Activated CD8-positive, alpha-beta memory T cell treated with anti-CD3 and anti-CD28 coated beads, Interleukin-2, amount 50 U/mL, for 4 hours (primary cell): ENCODE results near the gene F10.
"Not testable (repeated sequence)": the region's sequence is repeated elsewhere in the genome, so short reads cannot be mapped to it uniquely, and the experiment has no call there.

Experiments used
- DNase-seq: peaks from one replicate; pipeline ENCODE4 v3.0.0-alpha.2; 2020

Gene F10

DNA sequence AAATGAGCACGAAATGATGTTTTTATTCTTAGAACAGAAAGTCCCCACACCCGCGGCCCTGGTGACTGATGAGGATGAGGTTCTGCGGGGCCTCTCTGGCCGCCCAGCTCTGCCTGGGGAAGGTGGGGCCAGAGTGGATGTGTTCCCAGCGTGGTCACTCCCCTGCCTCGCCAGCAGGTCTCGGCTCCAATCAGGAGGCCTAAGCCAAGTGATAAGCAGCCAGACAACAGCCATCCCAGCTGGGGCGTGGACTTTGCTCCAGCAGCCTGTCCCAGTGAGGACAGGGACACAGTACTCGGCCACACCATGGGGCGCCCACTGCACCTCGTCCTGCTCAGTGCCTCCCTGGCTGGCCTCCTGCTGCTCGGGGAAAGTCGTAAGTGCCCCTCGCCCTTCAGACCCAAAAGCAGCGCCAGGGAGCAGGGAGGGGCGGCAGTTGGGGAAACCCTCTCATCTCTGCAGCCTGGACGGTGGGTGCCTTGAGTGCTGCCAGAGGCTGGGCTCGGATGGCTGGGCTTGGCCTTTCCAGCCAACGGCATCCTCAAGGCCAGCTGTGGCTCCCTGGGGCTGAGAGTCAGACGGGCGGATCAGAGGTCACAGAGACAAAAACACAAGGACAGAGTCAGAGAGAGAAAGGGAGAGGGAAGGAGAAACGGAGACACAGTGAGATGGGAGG is at the start of gene F10:
Gene F10, plus strand, starts transcription at position 250 of the 676 bp plus-strand sequence. Its CDS starts 57 bp downstream, at position 307.
- no peak for DNase-seq

DNA sequence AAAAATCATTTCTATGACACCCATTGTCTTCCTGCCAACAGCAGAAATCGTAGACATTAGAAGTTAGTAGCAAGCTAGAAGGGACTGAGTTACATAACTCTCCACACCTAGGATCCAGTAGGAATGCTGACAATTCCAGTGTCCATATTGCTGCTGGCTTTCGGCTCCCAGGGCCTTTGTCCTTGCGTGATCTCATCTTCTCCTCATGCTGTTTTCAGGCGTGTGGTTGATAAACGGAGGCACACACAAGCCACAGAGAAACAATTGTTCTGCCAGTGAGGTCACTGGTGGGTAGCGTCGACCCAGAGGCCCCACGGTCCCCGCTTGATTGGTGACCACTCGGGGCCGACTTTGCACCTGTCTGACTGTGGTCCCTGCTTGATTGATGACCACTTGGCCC is 48.7 kb upstream of the F10 start:
- DNase-seq = no peak

DNA sequence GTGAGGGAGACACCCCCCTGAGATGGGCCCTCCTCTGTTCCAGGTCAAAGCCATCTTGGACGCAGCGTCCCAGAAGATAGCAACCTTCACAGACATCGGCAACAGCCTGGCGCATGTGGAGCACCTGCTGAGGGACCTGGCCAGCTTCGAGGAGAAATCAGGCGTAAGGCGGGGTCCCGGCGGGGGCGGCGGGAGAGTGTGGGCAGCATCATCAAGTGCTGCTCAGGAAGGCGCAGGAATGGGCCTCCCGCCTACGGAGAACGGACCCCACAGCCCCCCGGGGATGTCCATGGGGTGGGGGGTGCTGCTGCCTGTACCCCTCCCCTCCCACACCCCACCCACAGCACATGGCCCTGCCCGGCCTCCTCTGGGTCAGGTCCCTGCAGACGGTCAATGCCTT is 48.2 kb upstream of the F10 start:
- no peak for DNase-seq

DNA sequence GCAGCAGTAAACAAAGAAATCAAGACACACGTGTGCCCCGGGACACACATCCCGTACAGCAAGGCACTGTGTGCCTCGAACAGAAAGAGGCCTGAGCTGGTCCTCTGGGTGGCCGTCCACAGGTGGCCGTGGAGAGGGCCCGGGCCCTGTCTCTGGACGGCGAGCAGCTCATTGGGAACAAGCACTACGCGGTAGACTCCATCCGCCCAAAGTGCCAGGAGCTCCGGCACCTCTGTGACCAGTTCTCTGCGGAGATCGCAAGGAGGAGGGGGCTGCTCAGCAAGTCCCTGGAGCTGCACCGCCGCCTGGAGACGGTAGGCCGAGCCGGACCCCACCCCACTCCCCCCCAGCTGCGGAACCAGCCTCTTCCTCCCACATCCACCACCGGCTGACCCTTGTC is 47.7 kb upstream of the F10 start:
- no peak for DNase-seq

DNA sequence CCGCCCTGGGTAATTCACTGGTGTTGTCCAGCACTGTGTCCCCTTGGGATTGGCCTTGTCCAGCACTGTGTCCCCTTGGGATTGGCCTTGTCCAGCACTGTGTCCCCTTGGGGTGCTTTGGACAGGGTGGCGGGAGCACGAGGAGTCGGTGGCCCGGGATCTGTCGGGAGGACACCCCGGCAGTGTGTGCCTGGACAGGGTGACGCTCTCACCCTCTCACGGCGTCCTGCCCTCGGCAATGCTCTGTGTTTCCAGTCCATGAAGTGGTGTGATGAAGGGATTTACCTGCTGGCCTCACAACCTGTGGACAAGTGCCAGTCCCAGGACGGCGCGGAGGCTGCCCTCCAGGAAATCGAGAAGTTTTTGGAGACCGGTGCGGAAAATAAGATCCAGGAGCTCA is 46.9 kb upstream of the F10 start:
- no peak for DNase-seq

DNA sequence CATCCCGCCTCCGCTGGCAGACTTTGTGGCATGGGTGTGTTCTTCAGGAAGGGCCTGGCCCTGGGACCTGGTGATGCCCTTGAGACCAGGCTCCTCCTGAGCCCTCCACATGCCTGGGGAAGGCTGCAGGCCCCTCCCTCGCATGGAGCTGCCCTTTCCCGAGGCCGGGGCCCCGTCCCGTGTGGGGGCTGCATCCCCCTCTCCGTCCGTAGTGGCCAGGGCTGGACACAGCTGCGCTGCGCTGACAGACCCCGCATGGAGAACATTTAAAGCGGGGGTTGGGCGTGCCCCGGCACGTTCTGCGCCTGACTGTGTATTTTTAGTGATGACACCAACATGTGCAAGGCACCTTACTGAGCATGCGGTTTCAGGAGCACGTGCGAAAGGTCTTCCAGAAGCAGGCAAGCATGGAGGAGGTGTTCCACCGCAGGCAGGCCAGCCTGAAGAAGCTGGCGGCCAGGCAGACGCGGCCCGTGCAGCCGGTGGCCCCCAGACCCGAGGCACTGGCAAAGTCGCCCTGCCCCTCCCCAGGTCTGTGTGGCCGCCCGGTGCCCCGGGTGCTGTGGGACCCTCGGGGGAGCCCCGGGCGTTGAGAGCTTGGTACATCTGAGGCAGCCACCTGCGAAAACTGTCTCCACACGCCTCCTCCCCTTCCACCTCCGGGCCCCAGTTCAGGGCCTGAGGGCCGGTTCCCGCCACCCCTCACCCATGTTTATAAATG is 45.8 kb upstream of the F10 start:
- no peak for DNase-seq

DNA sequence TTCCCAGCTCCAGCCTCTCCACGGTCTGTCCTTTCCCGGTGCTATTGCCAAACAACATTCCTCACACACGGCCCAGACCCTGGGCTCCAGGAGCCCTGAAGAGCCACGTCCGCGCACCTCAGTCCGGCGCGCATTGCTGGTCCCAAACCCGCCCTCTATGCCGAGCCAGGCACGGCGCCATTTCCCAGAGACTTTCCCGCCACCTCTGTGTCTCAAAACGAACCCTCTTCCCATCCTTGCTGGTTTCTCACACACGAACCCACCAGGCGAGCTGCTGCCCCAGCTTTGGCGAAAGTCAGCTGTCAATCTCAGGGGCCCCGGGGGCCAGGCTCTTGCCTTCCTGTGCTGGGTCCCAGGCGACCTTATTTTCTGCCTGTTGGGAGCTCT is 45.0 kb upstream of the F10 start:
- DNase-seq = no peak

DNA sequence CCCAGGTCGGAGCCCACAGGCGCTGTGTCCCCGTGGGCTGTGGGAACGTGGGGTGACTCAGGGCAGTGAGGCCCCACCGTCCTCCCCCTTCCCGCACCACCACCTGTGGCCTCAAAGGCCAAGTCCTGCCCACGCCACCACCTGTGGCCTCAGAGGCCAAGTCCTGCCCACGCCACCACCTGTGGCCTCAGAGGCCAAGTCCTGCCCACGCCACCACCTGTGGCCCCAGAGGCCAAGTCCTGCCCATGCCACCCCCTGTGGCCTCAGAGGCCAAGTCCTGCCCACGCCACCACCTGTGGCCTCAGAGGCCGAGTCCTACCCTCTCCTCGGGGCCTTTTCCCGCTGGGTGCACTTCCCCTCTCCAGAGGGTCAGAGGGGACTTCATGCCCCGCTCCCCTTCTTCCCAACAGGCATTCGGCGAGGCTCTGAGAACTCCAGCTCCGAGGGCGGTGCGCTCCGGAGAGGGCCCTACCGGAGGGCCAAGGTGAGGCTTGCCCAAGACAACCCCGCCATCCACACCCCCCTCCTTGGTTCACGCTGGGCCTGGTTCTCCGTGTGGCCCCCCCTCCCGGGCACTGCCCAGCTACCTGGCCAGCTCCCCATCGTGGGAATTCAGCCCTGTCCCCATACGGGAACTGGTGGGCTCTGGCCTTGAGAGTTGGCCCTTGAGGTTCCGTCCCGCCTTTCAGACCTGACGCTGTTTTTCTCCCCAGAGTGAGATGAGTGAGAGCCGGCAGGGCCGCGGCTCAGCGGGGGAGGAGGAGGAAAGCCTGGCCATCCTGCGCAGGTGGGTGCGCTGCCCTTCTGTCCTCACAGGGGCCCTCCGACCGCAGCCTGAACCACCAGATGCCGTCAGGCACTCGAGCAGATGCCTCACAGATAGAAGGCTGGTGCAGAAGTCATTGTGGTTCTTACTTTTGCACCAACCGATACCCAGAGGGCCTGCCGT is 44.4 kb upstream of the F10 start:
- DNase-seq = no peak

DNA sequence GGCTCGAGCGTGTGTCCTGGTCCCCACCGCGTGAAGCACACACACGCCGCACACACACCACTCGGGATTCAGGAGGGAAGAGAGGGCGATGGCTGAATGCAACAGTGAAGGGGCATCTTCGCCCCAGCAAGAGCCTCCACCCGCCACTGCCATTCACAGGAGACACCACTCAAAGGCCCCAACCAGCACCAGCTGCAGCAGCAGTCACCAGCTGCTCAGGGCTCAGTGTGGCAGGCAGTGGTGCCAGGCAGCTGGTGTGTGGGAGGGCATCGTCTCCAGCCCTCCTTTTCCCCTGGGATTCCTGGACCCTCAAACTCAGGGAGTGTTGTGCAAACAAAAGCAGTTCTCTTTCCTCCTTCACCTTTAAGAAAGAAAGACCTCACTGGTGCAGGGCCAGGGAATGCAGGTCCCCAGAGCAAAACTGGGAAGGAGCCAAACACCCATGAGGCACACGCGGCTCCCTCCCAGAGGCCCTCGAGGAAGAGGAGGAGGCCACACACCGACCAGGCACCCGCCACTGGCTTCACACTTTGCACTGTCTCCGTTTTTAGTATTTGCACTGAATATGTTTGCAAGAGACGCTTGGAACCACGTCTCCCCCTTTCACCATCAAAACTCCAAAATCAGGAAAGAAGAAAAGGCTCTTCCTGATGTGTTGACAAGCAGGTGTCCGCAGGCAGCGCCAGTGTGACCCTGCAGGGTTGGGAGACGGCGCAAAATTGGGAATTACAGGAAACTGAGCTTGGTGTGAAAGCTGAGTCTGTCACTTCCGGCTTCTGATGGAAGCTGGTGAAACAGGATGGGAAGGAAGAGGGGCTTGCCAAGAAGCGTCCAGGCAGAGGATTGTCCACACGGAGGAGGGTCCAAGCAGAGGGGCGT is 43.5 kb upstream of the F10 start:
- no peak for DNase-seq

DNA sequence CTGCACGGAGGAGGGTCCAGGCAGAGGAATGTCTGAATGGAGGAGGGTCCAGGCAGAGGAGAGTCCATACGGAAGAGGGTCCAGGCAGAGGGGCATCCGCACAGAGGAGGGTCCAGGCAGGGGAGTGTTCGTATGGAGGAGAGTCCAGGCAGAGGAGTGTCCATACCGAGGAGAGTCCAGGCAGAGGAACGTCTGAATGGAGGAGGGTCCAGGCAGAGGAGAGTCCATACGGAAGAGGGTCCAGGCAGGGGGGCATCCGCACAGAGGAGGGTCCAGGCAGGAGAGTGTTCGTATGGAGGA is 42.9 kb upstream of the F10 start:
- not testable (repeated sequence) for DNase-seq

DNA sequence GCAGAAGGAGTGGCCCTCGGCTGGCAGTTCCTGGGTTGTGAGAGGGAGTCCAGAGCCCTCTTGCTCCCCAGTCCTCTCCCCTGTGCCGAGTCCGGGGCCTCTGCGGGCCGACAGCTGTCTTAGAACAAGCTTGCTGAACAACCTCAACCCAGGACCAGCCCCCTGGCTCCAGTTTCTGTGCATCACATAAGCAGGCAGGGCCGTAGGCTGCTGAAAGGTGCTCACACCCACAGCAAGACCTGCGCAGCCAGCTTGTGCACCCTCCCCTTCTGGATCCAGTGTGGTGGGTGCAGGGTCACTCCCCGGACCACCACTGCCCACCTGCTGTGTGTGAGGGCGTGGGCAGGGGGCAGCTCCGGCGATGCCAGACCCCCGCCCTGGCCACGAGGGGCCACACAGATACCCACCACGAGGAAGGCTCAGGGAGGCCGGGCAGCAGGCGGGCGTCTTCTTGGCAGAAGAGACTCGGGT is 42.2 kb upstream of the F10 start:
- no peak for DNase-seq

DNA sequence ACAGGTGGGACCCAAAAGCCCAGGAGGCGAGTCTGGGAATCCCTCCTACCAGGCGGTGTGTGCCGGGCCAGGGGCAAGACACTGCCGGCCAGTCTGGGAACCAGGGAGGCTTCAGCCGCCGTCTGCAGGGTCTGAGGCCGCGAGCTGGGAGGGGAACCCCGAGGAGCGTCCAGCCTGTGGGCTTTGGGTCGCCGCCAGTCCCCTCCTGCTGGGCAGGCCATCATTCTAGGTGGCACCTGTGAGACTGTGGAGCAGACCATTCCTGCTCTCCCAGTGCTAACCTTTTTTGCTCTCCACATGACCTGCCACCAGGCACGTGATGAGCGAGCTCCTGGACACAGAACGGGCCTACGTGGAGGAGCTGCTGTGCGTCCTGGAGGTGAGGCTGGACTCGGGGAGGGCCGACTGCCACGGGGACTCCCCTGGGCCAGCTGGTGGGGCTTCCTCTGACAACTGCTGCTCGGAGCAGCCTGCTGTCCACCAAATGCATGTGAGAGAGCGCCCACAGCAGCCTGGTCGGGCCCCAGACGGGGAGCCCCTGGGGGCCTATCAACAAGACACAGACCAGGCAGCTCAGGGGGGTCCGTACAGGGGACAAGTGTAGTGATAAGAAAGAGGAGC is 41.6 kb upstream of the F10 start:
- DNase-seq = no peak

DNA sequence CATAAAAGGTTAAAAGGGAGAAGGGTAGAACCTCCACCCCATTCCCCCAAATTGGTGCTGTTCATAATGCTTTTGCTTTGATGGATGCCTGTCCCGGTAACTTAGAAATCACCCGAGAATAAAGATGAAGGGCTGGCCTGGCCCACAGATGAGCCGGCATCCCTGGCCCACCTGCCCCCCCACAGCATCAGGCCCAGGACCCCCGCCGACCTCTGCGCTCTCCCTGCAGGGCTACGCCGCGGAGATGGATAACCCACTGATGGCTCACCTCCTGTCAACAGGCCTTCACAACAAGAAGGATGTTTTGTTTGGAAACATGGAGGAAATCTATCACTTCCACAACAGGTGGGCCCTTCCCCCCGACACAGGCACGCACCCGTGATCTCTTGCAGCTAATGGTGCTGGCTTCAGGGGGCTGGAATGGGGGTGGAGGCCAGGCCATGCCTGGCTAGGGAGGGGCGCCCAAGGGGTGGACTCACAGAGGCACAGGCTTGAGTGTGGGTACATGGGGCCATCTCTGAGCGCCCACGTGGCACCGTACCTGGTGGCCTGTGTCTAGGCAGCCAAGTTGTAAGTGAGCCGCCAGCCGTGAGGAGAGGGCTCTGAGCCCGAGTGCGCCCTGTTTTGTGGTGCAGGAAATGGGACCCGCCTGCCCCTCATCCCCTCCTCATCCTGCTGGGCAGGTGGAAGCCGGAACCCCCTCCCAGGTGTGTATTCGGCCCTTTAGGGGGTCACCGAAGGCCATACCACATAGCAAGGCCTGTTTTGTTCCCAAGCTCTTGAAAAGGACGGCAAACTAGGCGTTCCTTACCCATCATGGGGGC is 40.2 kb upstream of the F10 start:
- no peak for DNase-seq

DNA sequence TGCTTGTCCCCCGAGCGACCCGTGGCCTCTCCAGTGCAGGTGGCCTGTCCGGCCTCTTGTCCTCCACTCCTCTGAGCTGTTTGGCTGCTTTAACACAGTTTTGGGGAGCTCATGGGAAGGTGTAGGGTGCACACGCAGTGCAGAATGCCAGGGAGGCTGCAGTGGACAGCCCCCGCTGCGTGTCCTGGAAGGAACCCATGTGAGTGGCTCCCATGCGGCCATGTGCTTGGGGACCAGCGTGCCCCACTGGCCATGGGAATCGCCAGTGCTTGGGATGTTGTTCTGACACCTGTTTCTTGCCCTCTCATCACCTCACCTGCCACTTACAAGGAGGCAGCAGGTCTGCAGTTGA is 39.6 kb upstream of the F10 start:
- DNase-seq = no peak

DNA sequence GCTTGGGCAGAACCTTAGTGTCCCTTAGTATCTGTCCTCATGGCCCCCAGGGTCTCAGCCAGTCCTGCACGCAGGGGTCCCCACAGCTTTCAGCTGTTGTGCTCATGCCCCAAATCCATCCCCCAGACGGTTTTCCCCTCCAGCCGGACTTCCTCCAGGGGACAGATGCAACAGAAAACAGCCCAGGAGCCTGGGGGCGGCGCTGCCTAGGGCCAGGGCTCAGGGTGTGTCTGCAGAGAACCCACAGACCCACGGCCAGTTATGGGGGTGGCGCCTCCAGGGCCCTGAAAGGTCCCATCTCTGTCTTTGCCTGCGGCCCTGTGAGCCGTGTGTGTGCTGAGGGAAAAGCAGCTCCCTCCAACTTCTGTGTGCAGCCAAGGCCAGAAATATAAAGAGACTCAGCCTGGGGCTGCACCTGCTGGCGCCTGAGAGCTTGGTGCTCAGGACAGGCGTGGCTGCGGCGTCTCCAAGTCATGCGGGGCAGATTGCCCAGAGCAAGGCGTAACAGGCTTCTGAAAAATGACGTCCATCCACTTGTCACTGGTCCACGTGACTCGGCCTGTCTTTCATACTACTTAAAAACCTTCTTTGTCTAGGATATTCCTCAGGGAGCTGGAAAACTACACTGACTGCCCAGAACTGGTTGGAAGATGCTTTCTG is 39.1 kb upstream of the F10 start:
- DNase-seq = no peak

DNA sequence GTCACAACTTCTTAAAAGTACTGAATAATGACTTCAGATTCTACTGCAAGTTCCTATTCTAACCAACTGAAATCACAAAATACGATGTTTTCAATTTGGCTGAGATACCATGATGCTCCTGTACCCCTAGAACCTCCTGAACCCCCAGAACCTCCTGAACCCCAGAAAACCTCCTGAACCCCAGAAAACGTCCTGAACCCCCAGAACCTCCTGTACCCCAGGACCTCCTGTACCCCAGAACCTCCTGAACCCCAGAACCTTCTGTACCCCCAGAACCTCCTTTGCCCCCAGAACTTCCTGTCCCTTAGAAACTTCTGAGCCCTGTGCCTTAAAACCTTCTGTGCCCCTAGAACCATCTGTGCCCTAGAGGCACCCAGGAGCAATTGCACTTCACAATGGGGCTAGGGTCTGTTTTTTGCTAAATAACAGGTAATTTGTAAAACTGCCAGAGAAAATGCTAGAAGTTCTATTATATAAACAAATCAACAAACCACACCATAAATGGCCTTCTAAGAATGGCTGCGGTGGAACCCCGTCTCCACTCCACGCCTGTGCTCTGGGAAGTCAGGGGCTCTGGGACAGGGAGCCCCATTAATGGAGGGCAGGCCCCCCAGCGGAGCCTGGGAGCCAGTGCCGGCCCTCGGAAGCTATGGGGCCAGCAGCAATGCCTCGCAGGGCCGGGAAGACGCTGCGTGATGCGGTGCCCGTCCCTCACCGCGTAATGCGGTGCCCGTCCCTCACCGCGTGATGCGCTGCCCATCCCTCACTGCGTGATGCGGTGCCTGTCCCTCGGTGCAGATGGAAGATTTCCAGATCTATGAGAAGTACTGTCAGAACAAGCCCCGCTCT is 38.3 kb upstream of the F10 start:
- DNase-seq = no peak

DNA sequence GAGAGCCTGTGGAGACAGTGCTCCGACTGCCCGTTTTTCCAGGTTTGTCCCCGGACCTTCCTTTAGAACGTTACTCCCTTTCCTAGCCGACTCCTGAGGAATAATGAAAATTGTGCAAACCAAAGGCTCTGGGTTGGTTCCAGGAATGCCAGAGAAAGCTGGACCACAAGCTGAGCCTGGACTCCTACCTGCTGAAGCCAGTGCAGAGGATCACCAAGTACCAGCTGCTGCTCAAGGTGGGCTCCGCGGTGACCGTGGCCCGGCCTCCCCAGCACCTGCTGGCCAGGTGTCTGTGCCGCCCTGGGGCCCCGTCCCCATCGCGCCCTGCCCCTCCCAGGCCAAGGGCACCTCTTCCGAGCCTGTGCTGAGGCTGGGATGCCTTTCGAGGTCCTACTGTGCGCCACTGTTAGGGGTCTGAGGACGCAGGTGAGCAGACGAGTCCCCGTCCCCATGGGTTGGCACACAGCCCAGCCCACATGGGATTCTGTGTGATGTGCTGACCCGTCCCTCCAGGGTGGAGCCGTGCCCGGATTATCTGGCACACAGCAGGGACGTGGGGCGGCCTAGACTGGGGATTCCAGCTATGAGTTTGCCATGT is 37.6 kb upstream of the F10 start:
- no peak for DNase-seq

DNA sequence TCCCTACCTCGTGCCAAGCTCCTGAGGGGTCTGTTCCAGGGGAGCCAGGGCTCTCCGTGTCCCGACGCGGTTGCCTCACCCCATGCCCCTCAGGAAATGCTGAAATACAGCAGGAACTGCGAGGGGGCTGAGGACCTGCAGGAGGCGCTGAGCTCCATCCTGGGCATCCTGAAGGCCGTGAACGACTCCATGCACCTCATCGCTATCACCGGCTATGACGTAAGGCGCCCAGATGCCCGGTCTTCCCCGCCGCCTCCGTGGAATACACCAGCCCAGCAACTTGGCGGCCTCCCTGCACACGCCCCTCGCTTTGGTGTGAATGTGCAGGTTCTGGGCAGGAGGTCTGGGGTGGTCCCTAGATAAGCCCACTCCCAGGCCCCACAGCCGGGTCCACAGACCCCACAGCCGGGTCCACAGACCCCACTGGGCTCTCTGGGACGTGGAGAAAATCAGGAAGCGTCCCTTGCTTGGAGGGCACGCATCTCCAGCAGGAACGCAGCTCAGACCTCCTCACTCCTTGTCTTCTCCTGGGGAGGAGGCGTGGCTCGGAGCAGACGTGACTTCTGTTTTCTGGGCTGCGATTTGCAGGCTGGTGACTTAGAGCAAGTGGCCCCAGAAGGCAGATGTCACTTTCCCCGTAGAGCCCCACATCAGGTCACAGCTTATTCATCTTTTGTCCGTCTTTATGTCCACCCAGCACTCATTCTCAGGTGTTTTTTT is 36.4 kb upstream of the F10 start:
- DNase-seq = no peak
